Activated CD8-positive, alpha-beta T cell treated with anti-CD3 and anti-CD28 coated beads for 36 hours (primary cell): ENCODE results near the gene SLC8A1. TPM values are rescaled to one million over a fixed set of nuclear protein-coding genes. Genes with fewer than 3 reads are reported as not detected.

Experiments
- ATAC-seq: fragments of 200-7000 bp; cut with Tn5 transposase; one replicate; pipeline ENCODE4 v1.10.0; 2021; ENCODE audit warnings: mild to moderate bottlenecking, moderate library complexity
- CTCF ChIA-PET: fragments of 350-600 bp; sonication (Branson Sonifier 250); formaldehyde crosslinking; loops from one replicate; lab custom pipeline; 2021; ENCODE audit warnings: antibody characterized with exemption; lab: Charles Lee
- POLR2A ChIA-PET: fragments of 350-600 bp; sonication (Branson Sonifier 250); formaldehyde crosslinking; loops from one replicate; lab custom pipeline; 2021; ENCODE audit warnings: antibody characterized with exemption; lab: Charles Lee
- DNase-seq: peaks from one replicate; pipeline ENCODE4 v3.0.0-alpha.2; 2020
- H3K27ac Mint-ChIP-seq: one replicate; pipeline ENCODE4 v1.8.0; 2021; ENCODE audit warnings: mild to moderate bottlenecking, mixed read lengths
- H3K27me3 Mint-ChIP-seq: one replicate; pipeline ENCODE4 v1.8.0; 2021; ENCODE audit warnings: mixed read lengths
- H3K36me3 Mint-ChIP-seq: one replicate; pipeline ENCODE4 v1.8.0; 2021; ENCODE audit warnings: low read depth, mixed read lengths
- H3K4me1 Mint-ChIP-seq: one replicate; pipeline ENCODE4 v1.8.0; 2021; ENCODE audit warnings: low read depth, mixed read lengths
- H3K4me3 Mint-ChIP-seq: one replicate; pipeline ENCODE4 v1.8.0; 2021; ENCODE audit warnings: mild to moderate bottlenecking, moderate library complexity, mixed read lengths
- H3K9me3 Mint-ChIP-seq: one replicate; pipeline ENCODE4 v1.8.0; 2021; ENCODE audit warnings: mixed read lengths
- CTCF ChIP-seq: fragments of 200-600 bp; IDR thresholded peaks from one replicate; pipeline ENCODE4 v1.8.0; 2022; ENCODE audit warnings: antibody characterized with exemption, mild to moderate bottlenecking
- intact Hi-C: fragments of 100-400 bp; cut with micrococcal nuclease; formaldehyde crosslinking; loops from one replicate; pipeline ENCODE4 v1.10.0; 2022
- total RNA-seq, 2 experiments: library from RNA; stranded (reverse); gene quantifications; one replicate each; pipeline ENCODE4 v1.2.3, GENCODE V29; 2021

SLC8A1 gene
- total RNA-seq, 2 experiments from 2014 or later: 0.23 to 0.34 TPM

DNA sequence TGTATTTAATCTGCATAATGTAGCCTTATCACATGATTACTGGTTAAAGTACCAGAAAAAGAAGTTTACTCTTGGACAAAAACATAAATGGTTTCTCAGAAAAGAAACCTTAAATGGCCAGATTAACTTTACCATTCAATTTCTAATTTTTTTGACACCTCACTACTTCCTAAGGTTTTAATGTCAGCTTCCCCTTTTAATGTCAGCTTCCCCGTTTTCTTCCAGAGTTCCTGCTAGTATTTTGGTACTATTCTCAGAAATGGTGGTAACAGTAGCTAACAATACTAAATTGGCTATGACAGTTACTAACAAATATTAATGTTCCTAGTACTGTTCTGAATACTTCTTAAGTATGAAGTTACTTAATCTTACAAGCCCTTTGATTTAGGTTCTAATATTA, 22.4 kb upstream of the SLC8A1 start:
- Mint-ChIP-seq H3K9me3 (no peaks in the 10 kb centered on the region), H3K27me3 (peaks cover 1% of the 10 kb centered on the region), H3K4me1 (no peaks in the 10 kb centered on the region), H3K27ac (no peak overlapping the region), H3K36me3 (no peaks in the 10 kb centered on the region), H3K4me3 (no peak overlapping the region)
- ChIA-PET POLR2A (no interaction called here), CTCF (no interaction called here)
- intact Hi-C loops: no loop called here
- ATAC-seq: no peak
- no peak for DNase-seq
- no peak for TF ChIP-seq CTCF

DNA sequence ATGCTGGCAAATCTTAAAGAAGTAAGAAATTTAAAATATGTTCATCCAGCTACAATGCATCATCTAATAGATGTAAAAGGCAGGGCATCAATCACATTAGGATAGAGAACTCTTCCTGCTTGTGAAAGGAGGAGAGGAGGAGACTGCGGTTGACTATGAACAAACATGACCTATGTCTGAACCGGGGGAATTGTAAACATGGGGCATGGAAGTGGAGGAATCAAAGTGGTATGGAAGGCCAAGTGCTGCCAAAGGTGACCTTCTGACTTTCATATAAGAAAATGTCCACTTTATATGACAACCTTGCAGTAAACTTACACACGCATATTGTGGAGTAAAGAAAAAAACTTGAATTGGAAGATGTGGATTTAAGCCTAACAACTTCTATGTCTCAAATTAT, 20.0 kb upstream of the SLC8A1 start:
- no peak for TF ChIP-seq CTCF
- Mint-ChIP-seq H3K4me3 (no peak overlapping the region), H3K9me3 (no peaks in the 10 kb centered on the region), H3K27me3 (no peaks in the 10 kb centered on the region), H3K4me1 (no peaks in the 10 kb centered on the region), H3K27ac (no peak overlapping the region), H3K36me3 (no peaks in the 10 kb centered on the region)
- CTCF ChIA-PET: no interaction called here
- POLR2A ChIA-PET: no interaction called here
- intact Hi-C loops: no loop called here
- DNase-seq (no peak), ATAC-seq (no peak)

GRCh38 chr2:40470822-40471813, 19.2 kb upstream of the SLC8A1 start:
- Mint-ChIP-seq H3K27ac (no peak overlapping the region), H3K9me3 (no peaks in the 10 kb centered on the region), H3K27me3 (no peaks in the 10 kb centered on the region), H3K4me1 (no peaks in the 10 kb centered on the region), H3K4me3 (no peak overlapping the region), H3K36me3 (no peaks in the 10 kb centered on the region)
- intact Hi-C loops: no loop called here
- POLR2A ChIA-PET: no interaction called here
- no peak for TF ChIP-seq CTCF
- CTCF ChIA-PET: no interaction called here
- no peak for DNase-seq
- no peak for ATAC-seq

DNA sequence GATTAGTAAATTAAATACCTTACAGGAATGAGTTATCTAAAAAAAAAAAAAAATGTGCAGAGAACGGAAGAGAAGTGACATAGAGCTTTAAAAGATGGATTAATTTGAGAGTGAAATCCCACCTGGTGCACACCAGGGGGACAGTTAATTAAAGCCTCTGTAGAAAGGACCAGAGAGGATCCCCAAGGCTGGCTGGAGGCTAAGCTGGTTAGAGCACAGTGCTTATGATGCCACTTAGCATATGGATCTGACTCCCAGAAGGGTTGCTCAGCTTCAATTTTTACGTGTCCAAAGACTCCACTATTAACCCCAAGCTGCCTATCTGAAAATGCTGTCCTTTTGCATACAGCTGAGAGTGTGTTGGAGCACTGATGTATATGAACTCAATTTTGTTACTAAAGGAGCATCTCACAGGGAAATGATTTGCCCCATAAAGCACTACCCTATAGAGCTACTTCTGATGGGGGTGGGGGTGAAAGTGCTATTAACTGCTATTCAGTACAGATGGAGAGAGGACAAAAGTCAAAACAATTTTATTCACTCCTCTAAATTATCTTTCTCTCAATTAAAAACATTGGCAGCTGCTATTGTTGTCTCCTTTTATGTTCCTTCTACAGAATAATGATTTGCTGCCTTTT, 15.2 kb upstream of the SLC8A1 start:
- Mint-ChIP-seq H3K36me3 (no peaks in the 10 kb centered on the region), H3K27ac (no peak overlapping the region), H3K4me1 (no peaks in the 10 kb centered on the region), H3K27me3 (no peaks in the 10 kb centered on the region), H3K4me3 (no peak overlapping the region), H3K9me3 (no peaks in the 10 kb centered on the region)
- ChIA-PET POLR2A (no interaction called here), CTCF (no interaction called here)
- ATAC-seq (no peak), DNase-seq (no peak)
- intact Hi-C loops: no loop called here
- no peak for TF ChIP-seq CTCF

GRCh38 chr2:40466332-40466906, 14.5 kb upstream of the SLC8A1 start:
- H3K27ac Mint-ChIP-seq: no peak overlapping the region
- intact Hi-C loops: no loop called here
- no peak overlapping the region for H3K4me3 Mint-ChIP-seq
- H3K9me3 Mint-ChIP-seq: no peaks in the 10 kb centered on the region
- ChIA-PET POLR2A (no interaction called here), CTCF (no interaction called here)
- H3K4me1 Mint-ChIP-seq: no peaks in the 10 kb centered on the region
- no peak for ATAC-seq
- H3K36me3 Mint-ChIP-seq: no peaks in the 10 kb centered on the region
- no peaks in the 10 kb centered on the region for H3K27me3 Mint-ChIP-seq
- DNase-seq: no peak
- TF ChIP-seq CTCF: no peak
